ENCODE measurements around the gene IGSF22. TPM values are rescaled to one million over a fixed set of nuclear protein-coding genes. Genes with fewer than 3 reads are reported as not detected.

Gene IGSF22
- polyA plus RNA-seq, 1 of the 3 experiments (the other 2 are of a cell fraction) = 0.02 TPM

- no peaks in the 10 kb centered on the region for H3K27me3 ChIP-seq (ENCODE audit: insufficient read depth)
- no peaks in the 10 kb centered on the region for H3F3A ChIP-seq (replicated peaks; ENCODE audit: insufficient read depth)
- POLR2A ChIA-PET = no interaction called here
- no peaks in the 10 kb centered on the region for H3K9me2 ChIP-seq
- DNase-seq = no peak
- H3K9me3 ChIP-seq = no peaks in the 10 kb centered on the region
- TF ChIP-seq NFIC (IDR thresholded peaks at IDR 0.05; ENCODE audit: borderline replicate concordance) (no peak), USF2 (IDR thresholded peaks at IDR 0.05; ENCODE audit: borderline replicate concordance, low read depth, low read length) (no peak), RXRA (IDR thresholded peaks at IDR 0.05; ENCODE audit: borderline replicate concordance, low read depth) (no peak), MAX (IDR thresholded peaks at IDR 0.05; ENCODE audit: low read depth) (no peak), RFX5 (IDR thresholded peaks at IDR 0.05; ENCODE audit: low read length) (no peak), TAF1 (IDR thresholded peaks at IDR 0.05; ENCODE audit: borderline replicate concordance, low read depth, low read length) (no peak)
- 63% methylated on average over 7 of the region's 7 CpGs for WGBS (ENCODE audit: low lambda C conversion rate)
- no peak overlapping the region for H3K4me3 ChIP-seq (ENCODE audit: low read depth in 2 of 2, low read length in 1 of 2)
- CTCF ChIA-PET = interaction anchor here (1.4 kb wide), 1 partner anchor 16 kb away, joined by 5 read pairs; no protein-coding TSS in a partner anchor
- H3K9ac ChIP-seq = no peak overlapping the region
- no peak overlapping the region for H3K27ac ChIP-seq (ENCODE audit: low read depth in 2 of 2, low read length in 1 of 2)
- no peaks in the 10 kb centered on the region for H3K36me3 ChIP-seq (replicated peaks in 1 of 2; ENCODE audit: control insufficient read depth in 1 of 2, insufficient read depth in 2 of 2, low read length in 1 of 2)
- H2AFZ ChIP-seq (ENCODE audit: low read depth) = no peak overlapping the region
- no peaks in the 10 kb centered on the region for H3K79me2 ChIP-seq (ENCODE audit: insufficient read depth)
- H4K20me1 ChIP-seq (ENCODE audit: insufficient read depth) = no peaks in the 10 kb centered on the region
- peaks cover 0 to 8% of the 10 kb centered on the region in 2 experiments; a peak in 1 of 4 replicates for H3K4me1 ChIP-seq (ENCODE audit: control insufficient read depth in 1 of 2, insufficient read depth in 2 of 2, low read depth in 1 of 2, low read length in 1 of 2)
- H3K4me2 ChIP-seq = no peak overlapping the region
Measured at GRCh38 chr11:18715476-18715875, 10.5 kb downstream of the IGSF22 start.

- Histone ChIP-seq H3K9ac (no peak overlapping the region), H3K4me2 (no peak overlapping the region), H3K27ac (ENCODE audit: low read depth in 2 of 2, low read length in 1 of 2) (no peak overlapping the region), H3K36me3 (replicated peaks in 1 of 2; ENCODE audit: control insufficient read depth in 1 of 2, insufficient read depth in 2 of 2, low read length in 1 of 2) (no peaks in the 10 kb centered on the region), H3K9me2 (no peaks in the 10 kb centered on the region), H3K27me3 (ENCODE audit: insufficient read depth) (no peaks in the 10 kb centered on the region), H3F3A (replicated peaks; ENCODE audit: insufficient read depth) (no peaks in the 10 kb centered on the region), H3K9me3 (no peaks in the 10 kb centered on the region), H3K4me3 (ENCODE audit: low read depth in 2 of 2, low read length in 1 of 2) (no peak overlapping the region), H4K20me1 (ENCODE audit: insufficient read depth) (no peaks in the 10 kb centered on the region), H3K4me1 (ENCODE audit: control insufficient read depth in 1 of 2, insufficient read depth in 2 of 2, low read depth in 1 of 2, low read length in 1 of 2) (no peaks in the 10 kb centered on the region; a peak in 1 of 4 replicates), H3K79me2 (ENCODE audit: insufficient read depth) (no peaks in the 10 kb centered on the region), H2AFZ (ENCODE audit: low read depth) (no peak overlapping the region)
- no peak for DNase-seq
- CTCF ChIA-PET = interaction anchor here (0.7 kb wide), 1 partner anchor 8 kb away, joined by 3 read pairs; no protein-coding TSS in a partner anchor
- POLR2A ChIA-PET = no interaction called here
- 72% methylated on average over 10 of the region's 10 CpGs for WGBS (ENCODE audit: low lambda C conversion rate)
- TF ChIP-seq NFIC (IDR thresholded peaks at IDR 0.05; ENCODE audit: borderline replicate concordance) (no peak), MEF2A (IDR thresholded peaks at IDR 0.05; ENCODE audit: borderline replicate concordance, low read depth) (no peak), GABPA (IDR thresholded peaks at IDR 0.05; ENCODE audit: low read depth) (no peak), JUND (IDR thresholded peaks at IDR 0.05) (no peak), EP300 (IDR thresholded peaks at IDR 0.05; ENCODE audit: borderline replicate concordance in 1 of 2, low read depth in 1 of 2, low read length in 1 of 2) (no peak), MAX (IDR thresholded peaks at IDR 0.05; ENCODE audit: low read depth) (no peak), MXI1 (IDR thresholded peaks at IDR 0.05; ENCODE audit: low read depth, low read length) (no peak), RAD21 (IDR thresholded peaks at IDR 0.05; ENCODE audit: low read length) (no peak), FOXM1 (IDR thresholded peaks at IDR 0.05; ENCODE audit: low read depth) (no peak), SIN3A (IDR thresholded peaks at IDR 0.05; ENCODE audit: borderline replicate concordance, low read depth, low read length) (no peak), ELF1 (IDR thresholded peaks at IDR 0.05) (no peak), TCF12 (IDR thresholded peaks at IDR 0.05) (no peak), RCOR1 (IDR thresholded peaks at IDR 0.05; ENCODE audit: low read length) (no peak), REST (IDR thresholded peaks at IDR 0.05; ENCODE audit: low read depth, low read length) (no peak), SMC3 (IDR thresholded peaks at IDR 0.05; ENCODE audit: low read depth, low read length) (no peak), USF1 (IDR thresholded peaks at IDR 0.05; ENCODE audit: borderline replicate concordance, low read depth) (no peak), NRF1 (IDR thresholded peaks at IDR 0.05; ENCODE audit: low read depth, low read length) (no peak), CTCF (IDR thresholded peaks at IDR 0.05) (no peak)
Measured at GRCh38 chr11:18714443-18714780, 11.6 kb downstream of the IGSF22 start.
